Measurements from ENCODE around the gene WDR35. TPM values are rescaled to one million over a fixed set of nuclear protein-coding genes. Genes with fewer than 3 reads are reported as not detected.
"Not testable (repeated sequence)": the region's sequence is repeated elsewhere in the genome, so short reads cannot be mapped to it uniquely, and the experiment has no call there.

The WDR35 gene
- total and polyA plus RNA-seq, 5 donors: 2.2 to 7.2 (median 6.9) TPM

GRCh38 chr2:19890104-19890503 lies 99.8 kb downstream of the WDR35 start:
- DNase-seq (no peak), ATAC-seq (no peak)
- WGBS: 81% methylated on average over 3 of the region's 3 CpGs
- Histone ChIP-seq H3K4me3 (ENCODE audit: low read length) (no peak overlapping the region), H3K27me3 (ENCODE audit: control insufficient read depth, insufficient read depth) (no peaks in the 10 kb centered on the region), H3K4me1 (ENCODE audit: control insufficient read depth, insufficient read depth, low read length) (no peaks in the 10 kb centered on the region), H3K9me3 (ENCODE audit: control insufficient read depth, low read length) (no peaks in the 10 kb centered on the region), H3K27ac (ENCODE audit: low read length) (no peak overlapping the region)
- intact Hi-C loops (cut with DNase I): no loop called here

- intact Hi-C loops (cut with DNase I): no loop called here
- no peak for ATAC-seq
- Histone ChIP-seq H3K27me3 (ENCODE audit: control insufficient read depth, insufficient read depth) (no peaks in the 10 kb centered on the region), H3K4me1 (ENCODE audit: control insufficient read depth, insufficient read depth, low read length) (no peaks in the 10 kb centered on the region), H3K27ac (ENCODE audit: low read length) (no peak overlapping the region), H3K9me3 (ENCODE audit: control insufficient read depth, low read length) (no peaks in the 10 kb centered on the region), H3K4me3 (ENCODE audit: low read length) (no peak overlapping the region)
- DNase-seq: no peak
- 96% methylated on average over 4 of the region's 4 CpGs for WGBS
Measured at GRCh38 chr2:19888831-19889230, 101.1 kb downstream of the WDR35 start.

GRCh38 chr2:19887510-19887909 lies 102.4 kb downstream of the WDR35 start:
- ATAC-seq (no peak), DNase-seq (no peak)
- Histone ChIP-seq H3K27me3 (ENCODE audit: control insufficient read depth, insufficient read depth) (no peaks in the 10 kb centered on the region), H3K27ac (ENCODE audit: low read length) (no peak overlapping the region), H3K4me1 (ENCODE audit: control insufficient read depth, insufficient read depth, low read length) (no peaks in the 10 kb centered on the region), H3K9me3 (ENCODE audit: control insufficient read depth, low read length) (no peaks in the 10 kb centered on the region), H3K4me3 (ENCODE audit: low read length) (no peak overlapping the region)
- 73% methylated on average over 7 of the region's 7 CpGs for WGBS
- intact Hi-C loops (cut with DNase I): no loop called here

GRCh38 chr2:19886261-19886660 lies 103.6 kb downstream of the WDR35 start:
- H3K27ac ChIP-seq (ENCODE audit: low read length): no peak overlapping the region
- H3K27me3 ChIP-seq (ENCODE audit: control insufficient read depth, insufficient read depth): no peaks in the 10 kb centered on the region
- peak in 1 of 3 donors; percentile 31 for DNase-seq
- intact Hi-C loops (cut with DNase I): no loop called here
- H3K4me3 ChIP-seq (ENCODE audit: low read length): no peak overlapping the region
- no peaks in the 10 kb centered on the region for H3K9me3 ChIP-seq (ENCODE audit: control insufficient read depth, low read length)
- WGBS: 52% methylated on average over 11 of the region's 11 CpGs
- ATAC-seq: no peak
- H3K4me1 ChIP-seq (ENCODE audit: control insufficient read depth, insufficient read depth, low read length): no peaks in the 10 kb centered on the region

GRCh38 chr2:19885791-19886190 lies 104.1 kb downstream of the WDR35 start:
- 63% methylated on average over 7 of the region's 7 CpGs for WGBS
- intact Hi-C loops (cut with DNase I): no loop called here
- DNase-seq (no peak), ATAC-seq (no peak)
- Histone ChIP-seq H3K27ac (ENCODE audit: low read length) (no peak overlapping the region), H3K4me1 (ENCODE audit: control insufficient read depth, insufficient read depth, low read length) (no peaks in the 10 kb centered on the region), H3K9me3 (ENCODE audit: control insufficient read depth, low read length) (no peaks in the 10 kb centered on the region), H3K4me3 (ENCODE audit: low read length) (no peak overlapping the region), H3K27me3 (ENCODE audit: control insufficient read depth, insufficient read depth) (no peaks in the 10 kb centered on the region)

GRCh38 chr2:19883971-19884720 lies 105.8 kb downstream of the WDR35 start:
- DNase-seq (no peak), ATAC-seq (no peak)
- Histone ChIP-seq H3K4me3 (ENCODE audit: low read length) (no peak overlapping the region), H3K27me3 (ENCODE audit: control insufficient read depth, insufficient read depth) (no peaks in the 10 kb centered on the region), H3K27ac (ENCODE audit: low read length) (no peak overlapping the region), H3K4me1 (ENCODE audit: control insufficient read depth, insufficient read depth, low read length) (no peaks in the 10 kb centered on the region), H3K9me3 (ENCODE audit: control insufficient read depth, low read length) (no peaks in the 10 kb centered on the region)
- intact Hi-C loops (cut with DNase I): no loop called here
- 96% methylated on average over 8 of the region's 8 CpGs for WGBS

GRCh38 chr2:19883486-19883885 lies 106.4 kb downstream of the WDR35 start:
- Histone ChIP-seq H3K27ac (ENCODE audit: low read length) (no peak overlapping the region), H3K27me3 (ENCODE audit: control insufficient read depth, insufficient read depth) (no peaks in the 10 kb centered on the region), H3K4me3 (ENCODE audit: low read length) (no peak overlapping the region), H3K9me3 (ENCODE audit: control insufficient read depth, low read length) (no peaks in the 10 kb centered on the region), H3K4me1 (ENCODE audit: control insufficient read depth, insufficient read depth, low read length) (no peaks in the 10 kb centered on the region)
- DNase-seq: no peak
- 37% methylated on average over 2 of the region's 2 CpGs for WGBS
- ATAC-seq: no peak
- intact Hi-C loops (cut with DNase I): no loop called here

- 92% methylated on average over 2 of the region's 2 CpGs for WGBS
- ATAC-seq (no peak), DNase-seq (no peak)
- no peak overlapping the region for H3K27ac ChIP-seq (ENCODE audit: low read length)
- H3K9me3 ChIP-seq (ENCODE audit: control insufficient read depth, low read length): no peaks in the 10 kb centered on the region
- no peaks in the 10 kb centered on the region for H3K27me3 ChIP-seq (ENCODE audit: control insufficient read depth, insufficient read depth)
- no peak overlapping the region for H3K4me3 ChIP-seq (ENCODE audit: low read length)
- no peaks in the 10 kb centered on the region for H3K4me1 ChIP-seq (ENCODE audit: control insufficient read depth, insufficient read depth, low read length)
- intact Hi-C loops (cut with DNase I): no loop called here
Measured at GRCh38 chr2:19882286-19882685, 107.6 kb downstream of the WDR35 start.

- no peak for ATAC-seq
Measured at GRCh38 chr2:19881908-19882265, 108.0 kb downstream of the WDR35 start.

GRCh38 chr2:19881221-19881907 lies 108.5 kb downstream of the WDR35 start:
- no peak for DNase-seq
- Histone ChIP-seq H3K4me1 (ENCODE audit: control insufficient read depth, insufficient read depth, low read length) (no peaks in the 10 kb centered on the region), H3K4me3 (ENCODE audit: low read length) (no peak overlapping the region), H3K27me3 (ENCODE audit: control insufficient read depth, insufficient read depth) (no peaks in the 10 kb centered on the region), H3K27ac (ENCODE audit: low read length) (no peak overlapping the region), H3K9me3 (ENCODE audit: control insufficient read depth, low read length) (no peaks in the 10 kb centered on the region)
- WGBS: 91% methylated on average over 2 of the region's 2 CpGs
- intact Hi-C loops (cut with DNase I): no loop called here
- no peak for ATAC-seq

More at GRCh38 chr2:19881908-19882265, 108.0 kb downstream of the WDR35 start:
- Histone ChIP-seq H3K4me3 (ENCODE audit: low read length) (no peak overlapping the region), H3K27ac (ENCODE audit: low read length) (no peak overlapping the region), H3K27me3 (ENCODE audit: control insufficient read depth, insufficient read depth) (no peaks in the 10 kb centered on the region), H3K4me1 (ENCODE audit: control insufficient read depth, insufficient read depth, low read length) (no peaks in the 10 kb centered on the region), H3K9me3 (ENCODE audit: control insufficient read depth, low read length) (no peaks in the 10 kb centered on the region)
- intact Hi-C loops (cut with DNase I): no loop called here
- no peak for DNase-seq
- WGBS: 42% methylated on average over 2 of the region's 2 CpGs

- ATAC-seq; DNase-seq; H3K4me3 ChIP-seq (ENCODE audit: low read length); H3K27ac ChIP-seq (ENCODE audit: low read length); H3K27me3 ChIP-seq (ENCODE audit: control insufficient read depth, insufficient read depth); H3K9me3 ChIP-seq (ENCODE audit: control insufficient read depth, low read length); intact Hi-C loops (cut with DNase I); H3K4me1 ChIP-seq (ENCODE audit: control insufficient read depth, insufficient read depth, low read length): not testable (repeated sequence)
Measured at GRCh38 chr2:19880191-19880590, 109.7 kb downstream of the WDR35 start.
